NCI-H2196 (cell line): ENCODE results near the gene LATS1.
"Not testable (repeated sequence)": the region's sequence is repeated elsewhere in the genome, so short reads cannot be mapped to it uniquely, and the experiment has no call there.

ENCODE experiments used
- DNase-seq: peaks from one replicate; lab custom pipeline; 2025; ENCODE audit not compliant: unreplicated experiment; lab: John Stamatoyannopoulos, UW

The LATS1 gene

GRCh38 chr6:149728499-149729234, 10.8 kb upstream of the LATS1 start:
- no peak for DNase-seq

DNA sequence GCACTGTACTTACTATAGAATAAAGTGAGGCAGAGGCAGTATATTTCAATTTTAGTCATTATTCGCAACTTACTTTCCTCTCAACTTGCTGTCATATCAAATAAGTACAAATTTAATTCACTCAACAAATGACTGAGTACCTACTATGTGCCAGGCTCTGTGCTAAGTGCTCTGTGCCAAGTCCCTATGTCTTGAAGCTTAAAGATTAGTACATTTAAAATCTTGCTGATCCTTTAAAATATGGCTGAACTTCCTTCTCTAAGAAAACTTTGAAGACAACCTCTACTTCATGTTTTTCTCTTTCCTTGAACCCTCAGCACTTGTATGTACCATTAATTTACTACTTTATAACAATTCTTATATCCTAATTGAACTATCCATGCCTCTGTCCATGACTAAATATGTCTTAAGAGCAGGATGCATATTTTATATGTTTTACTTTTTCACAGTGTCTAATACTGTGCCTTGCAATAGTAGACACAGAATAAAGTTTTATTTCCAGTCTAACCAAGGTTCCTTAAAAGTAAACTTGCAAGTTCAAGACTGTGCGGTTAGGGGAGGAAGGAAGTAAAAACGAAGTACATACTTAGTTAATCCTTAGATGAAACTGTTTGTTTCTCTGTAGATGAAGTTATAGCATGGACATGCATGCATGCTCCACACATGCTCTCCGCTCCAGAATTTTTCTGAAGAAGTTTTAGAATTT, 10.0 kb upstream of the LATS1 start:
- no peak for DNase-seq

DNA sequence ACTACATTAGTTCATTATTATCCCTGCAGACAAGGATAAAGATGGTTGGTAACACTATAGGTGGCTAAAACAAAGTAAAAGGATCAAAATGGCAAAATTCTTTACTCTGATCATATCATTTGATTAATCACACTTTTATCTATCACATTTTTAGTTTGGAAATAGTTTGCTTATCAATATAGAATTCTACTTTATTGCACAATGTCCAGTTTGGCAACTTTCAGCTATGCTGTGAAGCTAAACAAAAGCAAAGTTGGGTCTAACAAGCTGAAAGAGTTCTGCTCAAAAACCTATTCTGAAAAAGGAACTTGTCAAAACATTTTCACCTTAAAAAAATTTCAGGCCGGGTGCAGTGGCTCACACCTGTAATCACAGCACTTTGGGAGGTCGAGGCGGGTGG, 7.9 kb upstream of the LATS1 start:
- no peak for DNase-seq

DNA sequence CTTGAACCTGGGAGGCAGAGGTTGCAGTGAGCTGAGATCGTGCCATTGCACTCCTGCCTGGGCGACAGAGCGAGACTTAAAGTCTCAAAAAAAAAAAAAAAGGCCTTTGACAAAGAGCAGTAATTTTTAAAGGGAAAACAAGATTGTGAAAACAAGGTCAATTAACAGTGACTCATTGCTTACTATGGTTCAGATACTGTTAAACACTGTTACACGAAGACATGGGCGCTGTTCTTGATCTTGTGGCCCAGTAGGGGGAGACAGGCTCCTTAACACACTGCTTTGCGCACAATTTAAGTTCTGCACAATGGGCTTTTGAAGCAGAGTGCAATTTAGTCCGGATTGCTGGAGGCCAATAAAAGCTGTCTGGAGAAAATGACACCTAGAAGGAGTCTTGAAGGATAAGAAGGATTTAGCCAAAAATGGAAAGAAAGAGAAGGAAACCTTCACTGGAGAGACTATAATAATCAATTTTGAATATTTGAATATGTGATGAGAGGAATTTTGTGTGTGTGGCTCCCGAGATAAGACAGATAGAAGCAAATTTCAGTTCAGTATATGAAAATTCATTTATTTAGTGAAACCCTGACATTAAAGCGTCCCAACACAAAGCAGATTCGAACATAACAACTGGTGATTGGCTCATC, 6.0 kb upstream of the LATS1 start:
- DNase-seq = peak; percentile 53

DNA sequence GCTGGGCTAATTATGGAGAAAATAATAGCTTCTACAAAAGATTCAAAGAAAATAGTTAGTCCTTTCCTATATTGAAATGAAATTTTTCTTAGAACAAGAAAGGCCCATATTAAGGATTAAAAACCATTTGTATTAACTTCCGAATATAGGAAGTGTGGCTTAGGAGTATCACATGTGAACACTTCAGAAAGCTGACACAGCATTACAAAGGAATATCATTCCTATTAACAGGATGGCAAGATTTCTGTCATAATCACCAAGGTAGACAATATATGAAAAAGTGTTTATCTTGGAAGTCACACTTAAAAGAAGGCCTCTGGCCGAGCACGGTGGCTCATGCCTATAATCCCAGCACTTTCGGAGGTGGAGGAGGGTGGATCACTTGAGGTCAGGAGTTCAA, 5.4 kb upstream of the LATS1 start:
- DNase-seq = no peak

DNA sequence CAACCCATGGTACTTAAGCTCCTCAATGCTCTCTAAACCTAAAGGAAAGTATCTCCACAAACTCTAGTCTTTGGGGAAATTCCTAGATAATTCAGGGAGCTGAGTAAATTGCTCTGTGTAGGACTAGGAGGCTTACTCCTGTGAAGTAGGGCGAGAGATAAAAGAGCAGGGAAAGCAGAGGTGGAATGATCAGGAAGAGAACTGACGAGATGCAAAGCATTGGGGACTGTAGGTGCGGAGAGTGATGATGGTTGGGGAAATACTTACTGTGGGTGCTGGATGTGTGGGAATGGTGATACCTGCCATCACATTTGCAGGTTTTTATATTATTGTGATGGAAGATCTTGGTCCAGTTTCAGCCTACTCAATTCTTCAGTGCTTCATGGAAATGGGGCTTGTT, 1.6 kb upstream of the LATS1 start:
- no peak for DNase-seq

DNA sequence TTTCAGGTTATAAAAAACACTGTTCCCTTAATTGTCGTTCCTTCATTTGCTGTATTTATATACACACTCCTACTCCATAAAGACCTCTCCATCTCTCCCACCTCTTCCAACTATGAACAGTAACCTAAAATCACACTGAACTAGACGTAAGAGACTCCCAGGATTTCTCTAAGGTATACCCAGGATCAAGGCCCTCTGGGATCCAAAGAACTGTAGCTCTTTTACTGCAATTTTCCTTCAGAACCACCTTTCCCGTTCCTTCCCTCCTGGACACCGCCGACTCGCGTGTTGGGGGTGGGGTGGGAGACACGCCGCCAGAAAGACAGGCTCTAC, 680 bp downstream of the LATS1 start:
- no peak for DNase-seq

- DNase-seq = no peak
These were observed 1.5 kb downstream of the LATS1 start for GRCh38 chr6:149716181-149716963.

- DNase-seq = no peak
These were observed 3.5 kb downstream of the LATS1 start for GRCh38 chr6:149714442-149714841.

DNA sequence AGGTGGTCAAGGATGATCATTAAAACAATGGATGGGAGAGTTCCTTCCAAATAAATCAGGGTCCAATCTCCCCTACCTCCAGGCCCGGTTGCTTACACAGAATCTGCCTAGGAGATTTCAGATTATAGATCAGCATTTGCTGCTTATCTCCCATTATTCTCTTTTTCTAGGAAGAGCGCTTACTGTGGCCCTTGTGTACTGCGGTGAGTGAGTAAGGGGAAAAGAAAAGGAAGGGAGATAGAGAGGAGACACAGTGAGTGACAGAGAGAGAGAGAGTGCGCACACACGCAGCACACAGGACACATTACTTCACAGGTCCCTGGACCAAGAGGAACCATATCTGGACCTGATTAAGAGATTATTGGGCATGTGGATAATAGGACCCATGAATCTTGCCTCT, 6.2 kb downstream of the LATS1 start:
- DNase-seq = no peak

- no peak for DNase-seq
These were observed 16.2 kb downstream of the LATS1 start for GRCh38 chr6:149701714-149702113.

DNA sequence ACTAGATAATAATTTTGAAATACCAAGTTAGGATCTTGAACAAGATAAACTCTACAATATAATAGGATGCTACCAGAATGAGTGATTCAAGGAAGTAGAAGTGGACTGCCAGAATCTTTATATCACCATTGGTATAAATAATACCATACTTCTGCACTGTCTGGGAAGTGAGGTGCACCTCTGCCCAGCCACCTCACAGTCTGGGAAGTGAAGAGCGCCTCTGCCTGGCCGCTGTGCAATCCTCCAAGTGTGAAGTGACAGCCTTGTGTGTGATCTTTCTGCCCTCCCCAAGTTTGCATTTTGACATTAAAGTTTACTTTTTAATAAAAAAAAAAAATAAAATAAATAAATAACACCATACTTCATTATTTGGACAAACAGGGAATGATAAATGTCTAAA, 18.8 kb downstream of the LATS1 start:
- no peak for DNase-seq

GRCh38 chr6:149698175-149698574, 19.7 kb downstream of the LATS1 start:
- DNase-seq = no peak

- no peak for DNase-seq
These were observed 21.0 kb downstream of the LATS1 start for GRCh38 chr6:149696901-149697300.

GRCh38 chr6:149694921-149695320, 23.0 kb downstream of the LATS1 start:
- no peak for DNase-seq

- no peak for DNase-seq
These were observed 26.7 kb downstream of the LATS1 start for GRCh38 chr6:149691201-149691600.

DNA sequence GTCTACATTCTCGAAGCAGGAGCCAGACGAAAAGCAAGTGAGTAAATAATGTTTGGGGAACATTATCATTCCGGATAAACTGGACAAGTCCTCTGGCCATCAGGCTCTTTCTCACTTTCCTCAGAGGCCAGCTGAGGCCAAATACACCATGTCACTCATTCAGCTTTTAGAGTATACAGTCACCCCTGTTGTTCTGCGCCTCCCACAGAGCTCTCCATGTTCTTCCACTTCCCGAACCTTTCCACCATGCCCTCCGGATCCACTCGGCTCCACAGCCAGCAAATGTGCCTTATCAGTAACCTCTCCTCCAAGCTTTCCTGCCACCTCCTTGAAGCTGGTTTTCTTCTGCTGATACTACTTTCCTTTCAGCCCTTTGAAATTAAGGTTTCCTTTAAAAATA, 31.7 kb downstream of the LATS1 start:
- DNase-seq = no peak

GRCh38 chr6:149683256-149683859, 34.5 kb downstream of the LATS1 start:
- DNase-seq = no peak

- DNase-seq = not testable (repeated sequence)
These were observed 36.1 kb downstream of the LATS1 start for GRCh38 chr6:149681845-149682244.

GRCh38 chr6:149681209-149681608, 36.7 kb downstream of the LATS1 start:
- DNase-seq = no peak

- no peak for DNase-seq
These were observed 37.4 kb downstream of the LATS1 start for GRCh38 chr6:149680503-149680902.
